ENCODE results near the gene ASMT. TPM values are rescaled to one million over a fixed set of nuclear protein-coding genes. Genes with fewer than 3 reads are reported as not detected.
A peak's percentile ranks its signal among the peaks of the same experiment; 100 is the strongest.

Gene ASMT
- polyA plus RNA-seq, 3 donors: 0.69 TPM; not detected in 2

DNA sequence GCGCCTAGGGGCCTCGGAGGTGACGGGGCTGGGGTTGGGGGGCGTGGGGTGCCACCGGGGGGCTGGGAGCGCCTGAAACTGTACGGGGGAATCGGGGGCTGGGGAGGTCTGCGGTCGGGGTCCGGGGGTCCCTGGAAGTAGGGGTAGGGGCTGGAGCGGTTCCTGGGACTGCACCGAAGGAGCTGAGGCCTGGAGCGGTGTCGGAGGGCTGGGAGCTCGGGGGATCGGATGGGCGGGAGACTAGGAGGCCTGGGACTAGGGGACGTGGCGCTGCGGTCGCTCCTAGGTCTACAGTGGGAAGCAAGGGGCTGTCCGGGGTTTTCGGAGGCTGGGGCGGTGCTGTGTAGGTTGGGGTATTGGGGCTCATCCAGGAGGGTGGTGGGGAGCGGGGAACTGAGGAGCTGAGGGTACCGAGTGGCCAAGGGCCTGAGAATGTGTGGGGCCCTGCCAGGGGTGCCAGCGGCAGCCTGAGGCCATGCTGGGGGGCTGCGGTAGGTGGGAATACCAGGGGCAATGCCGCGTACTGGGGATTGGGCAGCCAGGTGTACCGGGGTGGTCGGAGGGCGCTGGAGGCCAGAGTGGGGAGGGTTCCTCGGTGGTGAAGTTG lies 22.9 kb upstream of the ASMT start:
- peaks cover 51% of the 10 kb centered on the region for H4K20me1 ChIP-seq (ENCODE audit: insufficient read depth, low read length)
- H3K36me3 ChIP-seq (replicated peaks in 1 of 2; ENCODE audit: control insufficient read depth in 1 of 2, insufficient read depth in 2 of 2, low read length in 2 of 2): peaks cover 30 to 38% of the 10 kb centered on the region in 2 donors
- under 1% methylated on average over 29 of the region's 35 CpGs for WGBS (ENCODE audit: insufficient coverage)
- H3K4me3 ChIP-seq (replicated peaks in 1 of 3; ENCODE audit: low read depth in 2 of 3, low read length in 3 of 3): peak overlapping the region; percentile 71 to 97 (median 94)
- peak overlapping the region; percentile 72 to 89 for H3K27ac ChIP-seq (ENCODE audit: low read depth in 1 of 2, low read length in 2 of 2)
- H3K4me2 ChIP-seq (replicated peaks; ENCODE audit: extremely low read depth, low read length, poor library complexity, severe bottlenecking): peak overlapping the region; percentile 99
- H3K4me1 ChIP-seq (ENCODE audit: control insufficient read depth in 1 of 2, insufficient read depth in 2 of 2, low read length in 2 of 2): peaks cover 17 to 22% of the 10 kb centered on the region in 2 donors
- H2AFZ ChIP-seq (ENCODE audit: insufficient read depth, low read depth, low read length, poor library complexity, severe bottlenecking): peak overlapping the region; percentile 63
- H3K79me2 ChIP-seq (ENCODE audit: insufficient read depth, low read length): peaks cover 54% of the 10 kb centered on the region
- H3K36me3 Mint-ChIP-seq: peaks cover 29 to 35% of the 10 kb centered on the region in 2 donors
- peak overlapping the region; percentile 95 to 97 for H3K4me3 Mint-ChIP-seq
- intact Hi-C loops (cut with micrococcal nuclease): loop anchor here (2.0 to 10.0 kb wide), 3 partner anchors 65 to 197 kb away; partner anchors contain the start of gene SLC25A6 (in 1 of the 2)
- H3K27me3 Mint-ChIP-seq (ENCODE audit: low read depth in 3 of 3): no peaks in the 10 kb centered on the region
- peak overlapping the region; percentile 90 to 98 (median 93) for H3K27ac Mint-ChIP-seq
- peaks cover 20% of the 10 kb centered on the region for H3K4me1 Mint-ChIP-seq
- H3K9me3 ChIP-seq (replicated peaks in 1 of 2; ENCODE audit: control insufficient read depth in 1 of 2, insufficient read depth in 1 of 2, low read length in 2 of 2): no peaks in the 10 kb centered on the region
- H3K9ac ChIP-seq (ENCODE audit: insufficient read depth, low read length, poor library complexity, severe bottlenecking): peak overlapping the region; percentile 91
- H3K9me3 Mint-ChIP-seq: peaks cover 0 to 2% (median 0%) of the 10 kb centered on the region in 7 donors
- TF ChIP-seq, protein P1, sequence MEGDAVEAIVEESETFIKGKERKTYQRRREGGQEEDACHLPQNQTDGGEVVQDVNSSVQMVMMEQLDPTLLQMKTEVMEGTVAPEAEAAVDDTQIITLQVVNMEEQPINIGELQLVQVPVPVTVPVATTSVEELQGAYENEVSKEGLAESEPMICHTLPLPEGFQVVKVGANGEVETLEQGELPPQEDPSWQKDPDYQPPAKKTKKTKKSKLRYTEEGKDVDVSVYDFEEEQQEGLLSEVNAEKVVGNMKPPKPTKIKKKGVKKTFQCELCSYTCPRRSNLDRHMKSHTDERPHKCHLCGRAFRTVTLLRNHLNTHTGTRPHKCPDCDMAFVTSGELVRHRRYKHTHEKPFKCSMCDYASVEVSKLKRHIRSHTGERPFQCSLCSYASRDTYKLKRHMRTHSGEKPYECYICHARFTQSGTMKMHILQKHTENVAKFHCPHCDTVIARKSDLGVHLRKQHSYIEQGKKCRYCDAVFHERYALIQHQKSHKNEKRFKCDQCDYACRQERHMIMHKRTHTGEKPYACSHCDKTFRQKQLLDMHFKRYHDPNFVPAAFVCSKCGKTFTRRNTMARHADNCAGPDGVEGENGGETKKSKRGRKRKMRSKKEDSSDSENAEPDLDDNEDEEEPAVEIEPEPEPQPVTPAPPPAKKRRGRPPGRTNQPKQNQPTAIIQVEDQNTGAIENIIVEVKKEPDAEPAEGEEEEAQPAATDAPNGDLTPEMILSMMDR (IDR thresholded peaks at IDR 0.05): no peak
- H3K27me3 ChIP-seq (ENCODE audit: control insufficient read depth in 2 of 2, insufficient read depth in 2 of 2, low read length in 2 of 2): no peaks in the 10 kb centered on the region
- no peak for DNase-seq

- H3K27me3 ChIP-seq (ENCODE audit: control insufficient read depth in 2 of 2, insufficient read depth in 2 of 2, low read length in 2 of 2): no peaks in the 10 kb centered on the region
- H3K4me3 Mint-ChIP-seq: peak overlapping the region; percentile 95 to 97
- peak overlapping the region; percentile 91 for H3K9ac ChIP-seq (ENCODE audit: insufficient read depth, low read length, poor library complexity, severe bottlenecking)
- WGBS (ENCODE audit: insufficient coverage): under 1% methylated on average over 15 of the region's 28 CpGs
- peak overlapping the region; percentile 99 for H3K4me2 ChIP-seq (replicated peaks; ENCODE audit: extremely low read depth, low read length, poor library complexity, severe bottlenecking)
- no peaks in the 10 kb centered on the region for H3K9me3 ChIP-seq (replicated peaks in 1 of 2; ENCODE audit: control insufficient read depth in 1 of 2, insufficient read depth in 1 of 2, low read length in 2 of 2)
- intact Hi-C loops (cut with micrococcal nuclease): loop anchor here in 1 of 2 donors (5.0 to 10.0 kb wide), 2 partner anchors 65 to 198 kb away; partner anchors contain the start of gene SLC25A6
- peaks cover 57% of the 10 kb centered on the region for H4K20me1 ChIP-seq (ENCODE audit: insufficient read depth, low read length)
- peak overlapping the region; percentile 72 to 89 for H3K27ac ChIP-seq (ENCODE audit: low read depth in 1 of 2, low read length in 2 of 2)
- TF ChIP-seq, protein P1 (IDR thresholded peaks at IDR 0.05): no peak
- peaks cover 37 to 44% of the 10 kb centered on the region in 2 donors for H3K36me3 ChIP-seq (replicated peaks in 1 of 2; ENCODE audit: control insufficient read depth in 1 of 2, insufficient read depth in 2 of 2, low read length in 2 of 2)
- H3K4me1 Mint-ChIP-seq: peaks cover 17% of the 10 kb centered on the region
- peak overlapping the region; percentile 63 for H2AFZ ChIP-seq (ENCODE audit: insufficient read depth, low read depth, low read length, poor library complexity, severe bottlenecking)
- H3K27me3 Mint-ChIP-seq (ENCODE audit: low read depth in 3 of 3): no peaks in the 10 kb centered on the region
- peak overlapping the region; percentile 71 to 97 (median 94) for H3K4me3 ChIP-seq (replicated peaks in 1 of 3; ENCODE audit: low read depth in 2 of 3, low read length in 3 of 3)
- H3K36me3 Mint-ChIP-seq: peaks cover 36 to 41% of the 10 kb centered on the region in 2 donors
- DNase-seq: peak; percentile 35 to 53 (median 50)
- H3K4me1 ChIP-seq (ENCODE audit: control insufficient read depth in 1 of 2, insufficient read depth in 2 of 2, low read length in 2 of 2): peaks cover 14 to 18% of the 10 kb centered on the region in 2 donors
- peaks cover 0 to 2% (median 0%) of the 10 kb centered on the region in 7 donors for H3K9me3 Mint-ChIP-seq
- peak overlapping the region; percentile 92 to 98 (median 94) for H3K27ac Mint-ChIP-seq
- H3K79me2 ChIP-seq (ENCODE audit: insufficient read depth, low read length): peaks cover 61% of the 10 kb centered on the region
These were observed 22.3 kb upstream of the ASMT start for GRCh38 chrX:1592470-1593142.
